Retina (tissue), 1 donor: ENCODE measurements around the gene NCAM2.

Experiments used
- DNase-seq: peaks from one replicate; pipeline ENCODE4 v3.0.0-alpha.2; 2016

Gene NCAM2

GRCh38 chr21:21029164-21029563, 31.0 kb downstream of the NCAM2 start:
- DNase-seq: no peak

DNA sequence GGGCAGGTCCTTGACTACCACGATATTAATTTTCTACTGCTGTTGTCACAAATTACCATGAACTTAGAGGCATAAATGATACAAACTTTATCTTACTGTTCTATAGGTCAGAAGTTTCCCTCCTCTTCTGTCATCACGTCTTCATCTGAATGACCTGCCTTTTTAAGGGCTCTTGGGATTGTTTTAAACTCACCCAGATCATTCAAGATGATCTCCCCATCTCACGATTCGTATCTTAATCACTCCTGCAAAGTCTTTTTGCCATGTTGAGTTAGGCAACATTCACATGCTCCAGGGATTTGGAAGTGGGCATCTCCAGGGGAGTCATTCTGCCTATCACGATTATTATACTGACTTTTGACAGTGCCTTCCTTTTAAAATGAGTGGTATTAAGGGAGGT, 32.1 kb downstream of the NCAM2 start:
- DNase-seq: no peak

DNA sequence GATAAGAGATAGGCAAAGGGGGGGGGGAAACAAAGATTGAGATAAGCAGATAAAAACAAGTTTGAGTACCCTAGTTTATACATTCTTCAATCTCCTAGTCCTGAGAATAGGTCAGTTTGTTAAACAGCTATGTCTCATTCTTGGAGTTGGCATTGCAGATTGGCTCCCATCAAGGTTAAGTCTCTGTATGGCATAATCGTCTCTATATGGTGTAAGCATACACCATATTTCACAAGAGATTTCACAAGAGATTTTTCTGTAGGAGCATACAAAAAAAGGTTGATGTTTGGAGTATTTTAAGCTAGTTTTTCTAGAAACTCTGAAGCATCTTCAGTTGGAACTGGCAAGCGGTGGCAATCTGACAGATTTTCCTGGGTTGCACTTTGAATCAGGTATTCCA, 35.8 kb downstream of the NCAM2 start:
- no peak for DNase-seq

- DNase-seq: no peak
Observed at GRCh38 chr21:21039624-21040170, 41.5 kb downstream of the NCAM2 start.

DNA sequence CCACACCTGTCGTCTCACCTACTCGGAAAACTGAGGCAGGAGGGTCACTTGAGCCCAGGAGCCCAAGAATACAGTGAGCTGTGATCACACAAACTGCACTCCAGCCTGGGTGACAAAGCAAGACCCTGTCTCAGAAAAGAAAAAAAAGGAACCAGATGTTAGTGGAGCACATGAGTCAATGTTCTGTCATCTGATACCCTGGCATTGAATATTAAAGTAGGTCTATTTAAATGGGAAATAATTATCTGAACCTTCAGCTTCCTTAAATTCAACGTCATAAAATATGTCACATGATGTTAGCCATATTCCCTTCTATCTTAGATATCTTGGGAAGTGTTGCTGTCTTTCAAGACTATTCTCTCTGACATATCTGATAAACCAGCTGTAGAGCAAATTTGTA, 47.3 kb downstream of the NCAM2 start:
- no peak for DNase-seq

DNA sequence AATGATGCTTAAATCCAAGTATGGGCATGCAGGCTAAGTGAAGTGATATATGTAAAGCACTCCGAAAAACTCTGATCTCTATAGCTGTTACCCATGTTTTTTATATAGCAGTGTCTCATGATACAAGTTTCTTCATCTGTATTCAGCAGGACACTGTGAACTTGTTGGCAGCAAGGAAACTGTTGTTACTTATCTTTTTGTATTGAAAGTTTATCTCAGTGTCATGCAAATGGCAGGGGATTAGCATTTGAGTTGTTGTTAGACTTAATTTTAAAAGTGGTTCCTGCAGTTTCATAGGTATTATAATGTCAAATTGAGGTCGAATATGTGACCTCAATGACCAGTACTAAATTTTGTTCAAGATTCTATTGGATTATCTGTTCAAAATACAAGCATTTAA, 47.9 kb downstream of the NCAM2 start:
- DNase-seq: no peak

- no peak for DNase-seq
Observed at GRCh38 chr21:21051109-21052055, 53.2 kb downstream of the NCAM2 start.

DNA sequence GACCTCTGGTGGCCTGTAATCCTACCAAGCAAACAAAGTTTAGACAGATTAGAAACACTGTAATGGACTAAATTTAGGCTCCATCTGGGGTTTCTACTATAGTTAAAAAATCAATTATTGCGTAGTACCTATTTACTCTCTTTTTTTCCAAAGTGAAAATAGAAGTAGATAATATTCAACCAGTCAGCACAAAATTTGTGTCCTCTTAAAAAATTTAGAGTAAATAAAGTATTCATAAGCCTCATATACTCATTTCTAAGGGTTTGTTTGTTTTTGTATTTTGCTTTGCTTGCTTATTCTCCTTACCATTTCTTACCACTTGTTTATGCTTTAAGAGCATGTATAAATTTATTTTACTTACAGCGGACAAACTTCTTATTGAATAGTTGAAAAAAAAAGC, 54.5 kb downstream of the NCAM2 start:
- no peak for DNase-seq

GRCh38 chr21:21057349-21058062, 59.3 kb downstream of the NCAM2 start:
- peak; percentile 28 for DNase-seq

DNA sequence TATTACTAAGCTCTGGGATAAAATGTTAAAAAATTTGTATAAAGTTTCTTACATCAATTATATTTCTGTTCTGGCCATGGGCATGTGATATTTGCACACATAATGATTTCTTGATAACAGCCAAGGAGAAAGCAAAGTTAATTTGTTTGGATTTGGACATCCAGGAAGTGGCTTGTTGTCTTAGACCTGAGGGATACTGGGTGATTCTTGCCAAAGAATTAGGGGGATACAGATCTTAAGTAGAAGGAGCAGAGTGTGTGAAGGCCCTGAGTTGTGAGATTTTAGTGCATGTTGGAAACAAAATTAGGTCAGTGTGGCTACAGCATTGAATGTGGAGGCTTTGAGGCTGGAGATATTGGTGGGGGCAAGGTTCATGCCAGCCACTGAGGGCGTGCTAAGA, 65.6 kb downstream of the NCAM2 start:
- no peak for DNase-seq

- no peak for DNase-seq
Observed at GRCh38 chr21:21064353-21064752, 66.1 kb downstream of the NCAM2 start.

GRCh38 chr21:21067375-21067774, 69.2 kb downstream of the NCAM2 start:
- no peak for DNase-seq

- no peak for DNase-seq
Observed at GRCh38 chr21:21074305-21074704, 76.1 kb downstream of the NCAM2 start.

DNA sequence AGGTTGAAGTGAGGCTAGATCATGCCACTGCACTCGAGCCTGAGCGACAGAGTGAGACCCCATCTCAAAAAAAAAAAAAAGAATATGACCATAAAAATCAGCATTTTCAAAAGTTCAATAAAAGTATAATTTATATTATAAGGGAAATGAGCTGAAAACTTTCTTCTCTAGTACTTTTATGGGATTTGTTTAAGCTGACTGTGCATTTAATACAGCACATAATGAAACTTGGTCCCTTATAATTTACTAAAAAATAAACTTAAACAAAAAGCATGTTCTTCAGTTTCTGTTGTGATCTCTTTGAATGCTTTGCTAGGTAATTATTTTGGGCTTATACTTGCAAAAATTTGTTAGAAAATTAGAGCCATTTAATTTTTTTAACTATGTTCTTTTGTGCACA, 77.8 kb downstream of the NCAM2 start:
- DNase-seq: no peak

DNA sequence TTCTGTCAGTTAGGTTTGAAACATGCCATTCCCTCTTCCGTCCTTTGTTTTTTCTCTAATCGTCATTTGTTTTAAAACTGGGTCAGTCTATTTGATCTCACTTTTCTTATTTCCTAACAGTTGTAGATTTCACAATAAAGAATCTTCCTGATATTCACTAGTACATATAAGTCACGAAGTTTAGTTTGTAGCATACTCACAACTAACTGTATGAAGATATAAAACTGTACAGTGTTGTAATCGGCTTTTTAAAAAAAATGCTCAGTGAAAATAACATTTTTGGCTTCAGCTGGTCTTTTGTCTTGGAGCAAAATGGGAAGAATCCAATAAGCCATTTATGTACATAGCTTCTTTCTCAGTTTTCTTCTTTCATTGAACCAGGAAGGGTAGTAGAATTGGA, 78.3 kb downstream of the NCAM2 start:
- no peak for DNase-seq

DNA sequence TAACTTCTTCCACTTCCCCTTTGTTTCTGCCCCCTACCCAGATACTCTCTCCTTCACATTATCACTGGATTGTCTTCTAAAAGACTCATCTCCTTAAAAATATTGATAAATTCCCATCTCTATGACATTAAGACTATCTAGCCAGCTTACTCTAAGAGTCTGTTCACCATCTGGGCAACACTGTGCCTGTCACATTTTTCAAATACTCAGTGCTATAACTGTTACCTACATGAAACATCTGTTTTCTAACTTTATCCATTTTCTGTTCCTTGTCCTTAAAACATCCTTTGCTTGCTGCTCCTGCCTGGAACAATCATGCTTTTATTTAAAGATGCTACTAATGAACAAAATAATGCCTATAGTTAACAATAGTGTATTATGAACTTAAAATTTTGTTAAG, 81.4 kb downstream of the NCAM2 start:
- no peak for DNase-seq

GRCh38 chr21:21084179-21084578, 86.0 kb downstream of the NCAM2 start:
- no peak for DNase-seq

DNA sequence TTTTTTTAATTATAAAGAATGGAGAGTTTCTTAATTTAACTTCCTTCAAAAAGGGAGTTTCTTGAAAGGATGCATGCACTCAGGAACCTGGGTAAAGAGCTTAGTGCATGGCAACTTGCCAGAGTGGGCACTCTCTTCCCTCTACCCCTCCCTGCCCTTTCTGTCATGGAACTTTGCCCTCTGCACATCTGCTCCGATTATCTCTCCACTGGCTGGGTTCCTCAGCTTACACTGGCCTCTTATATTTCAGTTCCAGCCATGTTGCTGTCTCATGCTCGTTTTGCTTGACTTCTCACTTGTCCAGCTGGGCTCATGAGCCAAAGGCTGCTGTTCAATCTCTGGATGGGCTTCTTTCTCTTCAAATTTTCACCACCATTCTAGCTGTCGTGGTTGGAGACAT, 87.0 kb downstream of the NCAM2 start:
- DNase-seq: no peak

- no peak for DNase-seq
Observed at GRCh38 chr21:21096956-21097355, 98.7 kb downstream of the NCAM2 start.

GRCh38 chr21:21097466-21097865, 99.3 kb downstream of the NCAM2 start:
- DNase-seq: no peak

DNA sequence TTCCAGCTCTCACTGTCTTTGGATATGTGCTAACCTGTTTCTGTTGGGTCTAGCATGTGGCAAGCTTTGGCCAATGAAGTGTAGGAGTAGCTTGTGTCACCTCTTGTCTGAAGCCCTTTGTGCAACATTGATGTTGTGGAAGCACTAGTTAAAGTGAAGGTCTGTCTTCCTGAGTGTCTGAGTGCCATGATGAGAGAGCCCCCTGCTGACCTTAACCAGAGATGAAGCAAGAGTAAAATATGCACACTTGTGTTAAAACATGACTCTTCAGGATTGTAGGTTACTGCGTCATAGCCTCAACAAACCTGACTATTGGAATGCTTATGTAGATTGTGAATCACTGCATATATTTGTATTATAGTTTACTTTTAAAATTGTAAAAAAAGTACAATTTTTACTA, 103.7 kb downstream of the NCAM2 start:
- DNase-seq: peak; percentile 12

- no peak for DNase-seq
Observed at GRCh38 chr21:21102896-21103295, 104.7 kb downstream of the NCAM2 start.

DNA sequence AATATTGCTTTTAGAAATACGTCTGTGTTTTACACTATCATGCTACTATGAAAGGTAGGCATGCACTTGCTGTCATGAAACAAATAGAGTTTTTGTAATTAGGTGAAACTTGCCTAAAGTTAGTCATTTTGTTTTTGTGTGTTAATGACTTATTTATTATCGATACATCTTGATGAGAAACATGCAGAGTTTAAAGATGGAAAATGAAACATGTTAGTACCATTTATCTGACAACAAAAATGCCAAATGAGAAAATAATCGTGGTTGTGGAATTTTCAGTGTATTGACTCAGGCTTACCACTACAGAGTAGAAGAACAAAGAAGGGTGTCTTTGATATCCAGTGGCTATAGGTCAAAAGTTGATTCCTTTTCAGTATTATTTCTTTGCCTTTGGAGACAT, 105.5 kb downstream of the NCAM2 start:
- DNase-seq: no peak

- no peak for DNase-seq
Observed at GRCh38 chr21:21109736-21110135, 111.5 kb downstream of the NCAM2 start.
